Memory B cell (primary cell): ENCODE measurements around the gene ITM2B.

ENCODE experiments used
- ATAC-seq: fragments of 150-1000 bp; cut with Tn5 transposase; 2 replicates; pipeline ENCODE4 v1.10.0; 2021; ENCODE audit warnings: low read depth, mild to moderate bottlenecking, moderate library complexity
- DNase-seq, 2 donors: peaks; one replicate each; pipeline ENCODE4 v3.0.0; 2022; ENCODE audit warnings: low spot score in 2 of 2
- H3K27ac Mint-ChIP-seq: one replicate; pipeline ENCODE4 v1.8.0; 2022; ENCODE audit warnings: mild to moderate bottlenecking, moderate library complexity, mixed read lengths
- H3K27me3 Mint-ChIP-seq: one replicate; pipeline ENCODE4 v1.8.0; 2022; ENCODE audit warnings: mixed read lengths
- H3K36me3 Mint-ChIP-seq: one replicate; pipeline ENCODE4 v1.8.0; 2022; ENCODE audit warnings: mild to moderate bottlenecking, mixed read lengths
- H3K4me1 Mint-ChIP-seq: one replicate; pipeline ENCODE4 v1.8.0; 2022; ENCODE audit warnings: mixed read lengths
- H3K4me3 Mint-ChIP-seq: one replicate; pipeline ENCODE4 v1.8.0; 2022; ENCODE audit warnings: mild to moderate bottlenecking, moderate library complexity, mixed read lengths
- H3K9me3 Mint-ChIP-seq: one replicate; pipeline ENCODE4 v1.8.0; 2022; ENCODE audit warnings: mixed read lengths

The ITM2B gene

GRCh38 chr13:48292650-48293049 lies 59.6 kb downstream of the ITM2B start:
- no peaks in the 10 kb centered on the region for H3K27me3 Mint-ChIP-seq
- no peaks in the 10 kb centered on the region for H3K36me3 Mint-ChIP-seq
- no peak overlapping the region for H3K27ac Mint-ChIP-seq
- H3K9me3 Mint-ChIP-seq: no peaks in the 10 kb centered on the region
- no peak overlapping the region for H3K4me3 Mint-ChIP-seq
- peaks cover 9% of the 10 kb centered on the region for H3K4me1 Mint-ChIP-seq
- DNase-seq (no peak), ATAC-seq (no peak)

- H3K4me3 Mint-ChIP-seq: no peak overlapping the region
- H3K4me1 Mint-ChIP-seq: peaks cover 8% of the 10 kb centered on the region
- no peaks in the 10 kb centered on the region for H3K9me3 Mint-ChIP-seq
- no peaks in the 10 kb centered on the region for H3K36me3 Mint-ChIP-seq
- H3K27ac Mint-ChIP-seq: no peak overlapping the region
- ATAC-seq (no peak), DNase-seq (no peak)
- no peaks in the 10 kb centered on the region for H3K27me3 Mint-ChIP-seq
Measured at GRCh38 chr13:48294653-48295052, 61.6 kb downstream of the ITM2B start.

- DNase-seq: no peak
- Mint-ChIP-seq H3K4me1 (peaks cover 8% of the 10 kb centered on the region), H3K9me3 (no peaks in the 10 kb centered on the region), H3K4me3 (no peak overlapping the region), H3K27me3 (no peaks in the 10 kb centered on the region), H3K36me3 (no peaks in the 10 kb centered on the region), H3K27ac (no peak overlapping the region)
- no peak for ATAC-seq
Measured at GRCh38 chr13:48295271-48295670, 62.3 kb downstream of the ITM2B start.

GRCh38 chr13:48296528-48296927 lies 63.5 kb downstream of the ITM2B start:
- no peaks in the 10 kb centered on the region for H3K27me3 Mint-ChIP-seq
- peaks cover 8% of the 10 kb centered on the region for H3K4me1 Mint-ChIP-seq
- DNase-seq (no peak), ATAC-seq (no peak)
- no peak overlapping the region for H3K4me3 Mint-ChIP-seq
- H3K27ac Mint-ChIP-seq: no peak overlapping the region
- H3K9me3 Mint-ChIP-seq: no peaks in the 10 kb centered on the region
- H3K36me3 Mint-ChIP-seq: no peaks in the 10 kb centered on the region

- Mint-ChIP-seq H3K27me3 (no peaks in the 10 kb centered on the region), H3K4me3 (no peak overlapping the region), H3K36me3 (no peaks in the 10 kb centered on the region), H3K27ac (no peak overlapping the region), H3K4me1 (peaks cover 8% of the 10 kb centered on the region), H3K9me3 (no peaks in the 10 kb centered on the region)
- no peak for DNase-seq
- no peak for ATAC-seq
Measured at GRCh38 chr13:48297131-48297786, 64.3 kb downstream of the ITM2B start.

GRCh38 chr13:48299591-48299990 lies 66.6 kb downstream of the ITM2B start:
- Mint-ChIP-seq H3K36me3 (peaks cover 3% of the 10 kb centered on the region), H3K4me1 (peaks cover 12% of the 10 kb centered on the region), H3K27me3 (no peaks in the 10 kb centered on the region), H3K4me3 (no peak overlapping the region), H3K9me3 (no peaks in the 10 kb centered on the region), H3K27ac (no peak overlapping the region)
- ATAC-seq (no peak), DNase-seq (no peak)

GRCh38 chr13:48302871-48303358 lies 69.9 kb downstream of the ITM2B start:
- Mint-ChIP-seq H3K27ac (peak overlapping the region; percentile 100), H3K9me3 (no peaks in the 10 kb centered on the region), H3K27me3 (no peaks in the 10 kb centered on the region), H3K4me1 (peaks cover 4% of the 10 kb centered on the region), H3K4me3 (peak overlapping the region; percentile 98), H3K36me3 (peaks cover 17% of the 10 kb centered on the region)
- DNase-seq (no peak), ATAC-seq (no peak)

GRCh38 chr13:48303359-48304142 lies 70.5 kb downstream of the ITM2B start, which contains the start of gene RB1:
RB1 (plus strand) TSS chr13:48303751; CDS start chr13:48303913, 162 bp downstream.
- peak within 1 kb of the TSS; percentile 98 for H3K4me3 Mint-ChIP-seq

GRCh38 chr13:48304143-48304876 lies 71.3 kb downstream of the ITM2B start:
- peaks cover 4% of the 10 kb centered on the region for H3K4me1 Mint-ChIP-seq
- ATAC-seq: peak; percentile 69
- peak overlapping the region; percentile 98 for H3K4me3 Mint-ChIP-seq
- H3K27ac Mint-ChIP-seq: peak overlapping the region; percentile 100
- H3K27me3 Mint-ChIP-seq: no peaks in the 10 kb centered on the region
- no peaks in the 10 kb centered on the region for H3K9me3 Mint-ChIP-seq
- H3K36me3 Mint-ChIP-seq: peaks cover 21% of the 10 kb centered on the region
- DNase-seq: peak; percentile 71 to 77

More at GRCh38 chr13:48303359-48304142, 70.5 kb downstream of the ITM2B start, which contains the start of gene RB1:
- peak; percentile 72 for ATAC-seq
- H3K27ac Mint-ChIP-seq: peak within 1 kb of the TSS; percentile 100
- no peaks in the 10 kb centered on the region for H3K9me3 Mint-ChIP-seq
- peaks cover 19% of the 10 kb centered on the region for H3K36me3 Mint-ChIP-seq
- H3K4me1 Mint-ChIP-seq: peaks cover 4% of the 10 kb centered on the region
- no peaks in the 10 kb centered on the region for H3K27me3 Mint-ChIP-seq
- peak; percentile 90 to 92 for DNase-seq

- Mint-ChIP-seq H3K4me1 (peaks cover 21% of the 10 kb centered on the region), H3K27ac (no peak overlapping the region), H3K27me3 (no peaks in the 10 kb centered on the region), H3K4me3 (no peak overlapping the region), H3K36me3 (peaks cover 43% of the 10 kb centered on the region), H3K9me3 (no peaks in the 10 kb centered on the region)
- no peak for DNase-seq
- ATAC-seq: no peak
Measured at GRCh38 chr13:48311223-48311622, 78.2 kb downstream of the ITM2B start.

- DNase-seq: no peak
- H3K4me1 Mint-ChIP-seq: peaks cover 24% of the 10 kb centered on the region
- ATAC-seq: no peak
- no peak overlapping the region for H3K4me3 Mint-ChIP-seq
- H3K9me3 Mint-ChIP-seq: no peaks in the 10 kb centered on the region
- H3K36me3 Mint-ChIP-seq: peaks cover 55% of the 10 kb centered on the region
- H3K27me3 Mint-ChIP-seq: no peaks in the 10 kb centered on the region
- peak overlapping the region; percentile 26 for H3K27ac Mint-ChIP-seq
Measured at GRCh38 chr13:48315969-48316650, 83.1 kb downstream of the ITM2B start.

GRCh38 chr13:48316826-48317510 lies 84.0 kb downstream of the ITM2B start:
- Mint-ChIP-seq H3K4me1 (peaks cover 24% of the 10 kb centered on the region), H3K9me3 (peaks cover 2% of the 10 kb centered on the region), H3K27ac (no peak overlapping the region), H3K36me3 (peaks cover 57% of the 10 kb centered on the region), H3K4me3 (no peak overlapping the region), H3K27me3 (no peaks in the 10 kb centered on the region)
- no peak for ATAC-seq
- DNase-seq: no peak
